ENCODE results near the gene FNDC3B. TPM values are rescaled to one million over a fixed set of nuclear protein-coding genes. Genes with fewer than 3 reads are reported as not detected.

The FNDC3B gene
- total RNA-seq, 2 donors from 2014 or later = 80.6 to 107 TPM

GRCh38 chr3:172268425-172268824 lies 229.0 kb downstream of the FNDC3B start:
- H3K27ac ChIP-seq (ENCODE audit: low read depth, low read length) = no peak overlapping the region
- Mint-ChIP-seq H3K9me3 (no peaks in the 10 kb centered on the region), H3K27me3 (ENCODE audit: insufficient read depth) (no peaks in the 10 kb centered on the region), H3K27ac (no peak overlapping the region), H3K36me3 (ENCODE audit: low read depth) (peaks cover 57% of the 10 kb centered on the region), H3K4me3 (no peak overlapping the region), H3K4me1 (peaks cover 3% of the 10 kb centered on the region)
- no peak overlapping the region for H3K9ac ChIP-seq (ENCODE audit: extremely low read depth, low read length, poor library complexity, severe bottlenecking)
- H3K27me3 ChIP-seq (ENCODE audit: control insufficient read depth, insufficient read depth, low read length, poor library complexity, severe bottlenecking) = no peaks in the 10 kb centered on the region
- WGBS, 2 experiments (ENCODE audit: insufficient coverage in 1 of 2, insufficient read length in 1 of 2) = 93 to 98% methylated on average over 3 of the region's 3 CpGs
- no peak overlapping the region for H3K4me3 ChIP-seq (ENCODE audit: low read length)
- no peak for TF ChIP-seq CTCF (conservative IDR thresholded peaks at IDR 0.05)
- H3K9me3 ChIP-seq (ENCODE audit: control insufficient read depth, low read length) = no peaks in the 10 kb centered on the region
- no peaks in the 10 kb centered on the region for H3K4me1 ChIP-seq (ENCODE audit: control insufficient read depth, insufficient read depth, low read length)
- no peak for DNase-seq
- H3K36me3 ChIP-seq (ENCODE audit: control insufficient read depth, insufficient read depth, low read length) = peaks cover 89% of the 10 kb centered on the region

- Mint-ChIP-seq H3K27me3 (ENCODE audit: insufficient read depth) (no peaks in the 10 kb centered on the region), H3K4me3 (no peak overlapping the region), H3K36me3 (ENCODE audit: low read depth) (peaks cover 59% of the 10 kb centered on the region), H3K27ac (no peak overlapping the region), H3K4me1 (peaks cover 3% of the 10 kb centered on the region), H3K9me3 (no peaks in the 10 kb centered on the region)
- no peaks in the 10 kb centered on the region for H3K4me1 ChIP-seq (ENCODE audit: control insufficient read depth, insufficient read depth, low read length)
- no peaks in the 10 kb centered on the region for H3K9me3 ChIP-seq (ENCODE audit: control insufficient read depth, low read length)
- TF ChIP-seq CTCF (conservative IDR thresholded peaks at IDR 0.05) = no peak
- H3K9ac ChIP-seq (ENCODE audit: extremely low read depth, low read length, poor library complexity, severe bottlenecking) = no peak overlapping the region
- H3K36me3 ChIP-seq (ENCODE audit: control insufficient read depth, insufficient read depth, low read length) = peaks cover 89% of the 10 kb centered on the region
- DNase-seq = no peak
- no peak overlapping the region for H3K27ac ChIP-seq (ENCODE audit: low read depth, low read length)
- H3K4me3 ChIP-seq (ENCODE audit: low read length) = no peak overlapping the region
- 95 to 100% methylated on average over 1 to 2 of the region's 2 CpGs for WGBS, 2 experiments (ENCODE audit: insufficient coverage in 1 of 2, insufficient read length in 1 of 2)
- H3K27me3 ChIP-seq (ENCODE audit: control insufficient read depth, insufficient read depth, low read length, poor library complexity, severe bottlenecking) = no peaks in the 10 kb centered on the region
These were observed 229.5 kb downstream of the FNDC3B start for GRCh38 chr3:172268868-172269267.

GRCh38 chr3:172270557-172271166 lies 231.3 kb downstream of the FNDC3B start:
- Histone ChIP-seq H3K4me1 (ENCODE audit: control insufficient read depth, insufficient read depth, low read length) (no peaks in the 10 kb centered on the region), H3K27me3 (ENCODE audit: control insufficient read depth, insufficient read depth, low read length, poor library complexity, severe bottlenecking) (no peaks in the 10 kb centered on the region), H3K9ac (ENCODE audit: extremely low read depth, low read length, poor library complexity, severe bottlenecking) (no peak overlapping the region), H3K4me3 (ENCODE audit: low read length) (no peak overlapping the region), H3K36me3 (ENCODE audit: control insufficient read depth, insufficient read depth, low read length) (peaks cover 89% of the 10 kb centered on the region), H3K27ac (ENCODE audit: low read depth, low read length) (no peak overlapping the region), H3K9me3 (ENCODE audit: control insufficient read depth, low read length) (no peaks in the 10 kb centered on the region)
- DNase-seq = no peak
- 80 to 100% methylated on average over 1 to 4 of the region's 4 CpGs for WGBS, 2 experiments (ENCODE audit: insufficient coverage in 1 of 2, insufficient read length in 1 of 2)
- Mint-ChIP-seq H3K27me3 (ENCODE audit: insufficient read depth) (no peaks in the 10 kb centered on the region), H3K4me1 (peaks cover 3% of the 10 kb centered on the region), H3K36me3 (ENCODE audit: low read depth) (peaks cover 59% of the 10 kb centered on the region), H3K9me3 (no peaks in the 10 kb centered on the region), H3K4me3 (no peak overlapping the region), H3K27ac (no peak overlapping the region)
- no peak for TF ChIP-seq CTCF (conservative IDR thresholded peaks at IDR 0.05)

Measured in endodermal cell (in vitro differentiated cells).